Caco-2 (cell line): ENCODE data around the gene TRDN. TPM values are rescaled to one million over a fixed set of nuclear protein-coding genes. Genes with fewer than 3 reads are reported as not detected.

Source experiments
- BruUV-seq: library from RNA; stranded (reverse); fragments of 400-500 nt; replicated peaks from 2 replicates; lab custom pipeline; 2021; lab: Mats Ljungman, UMichigan
- CTCF ChIA-PET: fragments of 300-600 bp; sonication (Branson Sonifier 250); formaldehyde crosslinking; loops from one replicate; lab custom pipeline; 2022; ENCODE audit warnings: antibody characterized with exemption; lab: Charles Lee
- POLR2A ChIA-PET: fragments of 300-600 bp; sonication (Branson Sonifier 250); formaldehyde crosslinking; loops from one replicate; lab custom pipeline; 2022; ENCODE audit warnings: antibody characterized with exemption; lab: Charles Lee
- DNase-seq, 2 experiments: peaks; one replicate each; pipeline versions ENCODE4 v3.0.0 to v3.0.0-alpha.2; 2020 to 2022
- H3K27me3 ChIP-seq: replicated peaks from 2 replicates; pipeline ENCODE4 v1.6.0; 2011; ENCODE audit warnings: low read length; ENCODE audit not compliant: control insufficient read depth, insufficient read depth
- H3K36me3 ChIP-seq: 2 replicates; pipeline ENCODE4 v1.5.1; 2011; ENCODE audit warnings: low read length; ENCODE audit not compliant: control insufficient read depth, insufficient read depth
- H3K4me1 ChIP-seq: fragments of 250-450 bp; sonication (Bioruptor Pico); 2 replicates; pipeline ENCODE4 v1.5.1; 2020; ENCODE audit warnings: mild to moderate bottlenecking
- H3K4me3 ChIP-seq: 2 replicates; pipeline ENCODE4 v1.5.1; 2011; ENCODE audit warnings: low read depth, mild to moderate bottlenecking, control low read depth, low read length
- H3K9me3 ChIP-seq: fragments of 250-450 bp; sonication (Bioruptor Pico); 2 replicates; pipeline ENCODE4 v1.5.1; 2020; ENCODE audit warnings: mild to moderate bottlenecking, moderate library complexity
- H3K27ac Mint-ChIP-seq: one replicate; pipeline ENCODE4 v1.8.0; 2022; ENCODE audit warnings: mixed read lengths; ENCODE audit not compliant: unreplicated experiment
- H3K27me3 Mint-ChIP-seq: one replicate; pipeline ENCODE4 v1.8.0; 2022; ENCODE audit warnings: mixed read lengths; ENCODE audit not compliant: insufficient read depth, unreplicated experiment
- H3K36me3 Mint-ChIP-seq: one replicate; pipeline ENCODE4 v1.8.0; 2022; ENCODE audit warnings: mild to moderate bottlenecking, mixed read lengths; ENCODE audit not compliant: insufficient read depth, unreplicated experiment
- H3K4me1 Mint-ChIP-seq: one replicate; pipeline ENCODE4 v1.8.0; 2022; ENCODE audit warnings: low read depth, mixed read lengths; ENCODE audit not compliant: unreplicated experiment
- H3K4me3 Mint-ChIP-seq: one replicate; pipeline ENCODE4 v1.8.0; 2022; ENCODE audit warnings: mild to moderate bottlenecking, moderate library complexity, mixed read lengths; ENCODE audit not compliant: unreplicated experiment
- H3K9me3 Mint-ChIP-seq: one replicate; pipeline ENCODE4 v1.8.0; 2022; ENCODE audit warnings: mixed read lengths; ENCODE audit not compliant: unreplicated experiment
- CTCF ChIP-seq, 2 experiments: fragments of 200-600 bp in 1 of 2; IDR thresholded peaks; 1 replicate in 1 of 2; 2 replicates in 1 of 2; pipeline versions ENCODE4 v1.5.1 to v1.8.0; 2011 to 2022; ENCODE audit warnings: antibody characterized with exemption in 1 of 2, control low read depth in 1 of 2, inconsistent platforms in 1 of 2, low read depth in 1 of 2, low read length in 1 of 2, mild to moderate bottlenecking in 1 of 2, moderate library complexity in 1 of 2; ENCODE audit not compliant: insufficient read depth in 1 of 2, severe bottlenecking in 1 of 2, unreplicated experiment in 1 of 2
- intact Hi-C: fragments of 100-400 bp; cut with micrococcal nuclease; formaldehyde crosslinking; loops from one replicate; pipeline ENCODE4 v1.10.0; 2022; ENCODE audit not compliant: unreplicated experiment
- total RNA-seq: library from RNA; stranded (reverse); gene quantifications from 2 replicates; pipeline ENCODE4 v1.2.3, GENCODE V29; 2022

The TRDN gene
- total RNA-seq, 1 experiment from 2014 or later: not detected

GRCh38 chr6:123610779-123611178, 26.0 kb downstream of the TRDN start:
- intact Hi-C loops: no loop called here
- H3K4me1 Mint-ChIP-seq: no peaks in the 10 kb centered on the region
- Histone ChIP-seq H3K4me1 (no peaks in the 10 kb centered on the region), H3K4me3 (no peak overlapping the region), H3K36me3 (no peaks in the 10 kb centered on the region), H3K9me3 (no peaks in the 10 kb centered on the region), H3K27me3 (no peaks in the 10 kb centered on the region)
- H3K4me3 Mint-ChIP-seq: no peak overlapping the region
- no peaks in the 10 kb centered on the region for H3K27me3 Mint-ChIP-seq
- no peak for TF ChIP-seq CTCF (IDR thresholded peaks at IDR 0.05; ENCODE audit: insufficient read depth in 1 of 2, low read depth in 1 of 2, low read length in 1 of 2, severe bottlenecking in 1 of 2, unreplicated experiment in 1 of 2)
- no peak overlapping the region for H3K27ac Mint-ChIP-seq
- DNase-seq: no peak
- POLR2A ChIA-PET: no interaction called here
- no TSS peak for BruUV-seq
- H3K36me3 Mint-ChIP-seq: no peaks in the 10 kb centered on the region
- H3K9me3 Mint-ChIP-seq: no peaks in the 10 kb centered on the region
- CTCF ChIA-PET: no interaction called here

GRCh38 chr6:123604067-123604466, 32.7 kb downstream of the TRDN start:
- Mint-ChIP-seq H3K9me3 (no peaks in the 10 kb centered on the region), H3K4me1 (no peaks in the 10 kb centered on the region), H3K4me3 (no peak overlapping the region), H3K27ac (no peak overlapping the region), H3K36me3 (no peaks in the 10 kb centered on the region), H3K27me3 (no peaks in the 10 kb centered on the region)
- BruUV-seq: no TSS peak
- DNase-seq: no peak
- intact Hi-C loops: no loop called here
- POLR2A ChIA-PET: no interaction called here
- no peak overlapping the region for H3K4me3 ChIP-seq
- no peaks in the 10 kb centered on the region for H3K36me3 ChIP-seq
- H3K4me1 ChIP-seq: no peaks in the 10 kb centered on the region
- TF ChIP-seq CTCF (IDR thresholded peaks at IDR 0.05; ENCODE audit: insufficient read depth in 1 of 2, low read depth in 1 of 2, low read length in 1 of 2, severe bottlenecking in 1 of 2, unreplicated experiment in 1 of 2): no peak
- H3K9me3 ChIP-seq: no peaks in the 10 kb centered on the region
- CTCF ChIA-PET: no interaction called here
- H3K27me3 ChIP-seq: no peaks in the 10 kb centered on the region

DNA sequence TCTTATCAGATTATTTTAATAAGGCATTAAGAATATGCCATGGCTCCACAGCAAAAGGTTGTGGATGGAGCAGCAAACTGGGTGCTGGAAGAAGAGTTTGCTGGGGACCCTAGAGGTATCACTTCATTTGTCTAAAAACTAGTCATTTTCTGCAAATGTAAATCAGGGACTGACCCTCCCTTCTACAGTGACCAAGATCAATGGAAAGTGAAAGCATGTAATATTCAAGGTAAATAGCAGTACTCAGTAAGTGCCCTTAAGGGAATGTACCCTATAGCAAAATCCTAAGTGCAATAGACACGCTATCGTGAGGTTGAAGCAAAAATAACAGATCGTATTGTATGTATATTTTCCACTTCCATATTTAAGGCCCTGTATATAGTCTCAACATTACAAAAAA, 38.7 kb downstream of the TRDN start:
- Mint-ChIP-seq H3K4me3 (no peak overlapping the region), H3K36me3 (no peaks in the 10 kb centered on the region), H3K27me3 (no peaks in the 10 kb centered on the region), H3K9me3 (no peaks in the 10 kb centered on the region), H3K4me1 (no peaks in the 10 kb centered on the region), H3K27ac (no peak overlapping the region)
- CTCF ChIA-PET: no interaction called here
- POLR2A ChIA-PET: no interaction called here
- no peak overlapping the region for H3K4me3 ChIP-seq
- no peaks in the 10 kb centered on the region for H3K36me3 ChIP-seq
- DNase-seq: no peak
- H3K4me1 ChIP-seq: no peaks in the 10 kb centered on the region
- no TSS peak for BruUV-seq
- TF ChIP-seq CTCF (IDR thresholded peaks at IDR 0.05; ENCODE audit: insufficient read depth in 1 of 2, low read depth in 1 of 2, low read length in 1 of 2, severe bottlenecking in 1 of 2, unreplicated experiment in 1 of 2): no peak
- no peaks in the 10 kb centered on the region for H3K27me3 ChIP-seq
- H3K9me3 ChIP-seq: no peaks in the 10 kb centered on the region
- intact Hi-C loops: no loop called here
